ENCODE data around the gene PCSK1N.

DNA sequence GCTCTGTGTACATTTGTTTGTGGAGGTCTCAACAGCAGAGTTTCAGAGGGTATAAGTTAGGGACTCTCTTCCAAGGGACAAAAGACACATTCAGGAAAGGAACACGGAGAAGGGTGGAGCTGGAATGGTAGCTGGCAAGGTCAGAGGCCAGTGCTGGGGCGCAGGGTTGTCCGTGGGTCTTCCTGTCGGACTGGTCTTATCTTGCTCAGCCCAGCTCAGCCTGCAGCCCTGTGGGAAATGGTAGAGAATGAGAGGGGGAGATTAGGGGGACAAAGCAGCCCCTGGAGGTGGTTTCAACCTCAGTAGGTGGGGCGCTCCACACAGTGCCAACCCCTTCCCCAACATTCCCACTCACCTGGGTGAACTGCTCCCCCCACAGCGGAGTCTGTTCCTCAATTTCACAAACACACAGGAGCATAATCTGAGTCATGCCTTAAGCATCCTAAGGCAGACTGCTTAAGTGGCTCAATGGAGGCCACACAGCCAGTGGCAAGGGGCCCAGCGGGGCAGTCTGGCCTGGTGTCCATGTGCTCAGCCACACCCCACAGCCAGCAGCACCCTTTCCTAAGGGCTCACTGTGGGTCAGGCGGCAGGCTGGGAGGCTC is 40.4 kb downstream of the PCSK1N start:
- no peak for TF ChIP-seq POLR2A (IDR thresholded peaks at IDR 0.05)
- TF ChIP-seq, protein P1, sequence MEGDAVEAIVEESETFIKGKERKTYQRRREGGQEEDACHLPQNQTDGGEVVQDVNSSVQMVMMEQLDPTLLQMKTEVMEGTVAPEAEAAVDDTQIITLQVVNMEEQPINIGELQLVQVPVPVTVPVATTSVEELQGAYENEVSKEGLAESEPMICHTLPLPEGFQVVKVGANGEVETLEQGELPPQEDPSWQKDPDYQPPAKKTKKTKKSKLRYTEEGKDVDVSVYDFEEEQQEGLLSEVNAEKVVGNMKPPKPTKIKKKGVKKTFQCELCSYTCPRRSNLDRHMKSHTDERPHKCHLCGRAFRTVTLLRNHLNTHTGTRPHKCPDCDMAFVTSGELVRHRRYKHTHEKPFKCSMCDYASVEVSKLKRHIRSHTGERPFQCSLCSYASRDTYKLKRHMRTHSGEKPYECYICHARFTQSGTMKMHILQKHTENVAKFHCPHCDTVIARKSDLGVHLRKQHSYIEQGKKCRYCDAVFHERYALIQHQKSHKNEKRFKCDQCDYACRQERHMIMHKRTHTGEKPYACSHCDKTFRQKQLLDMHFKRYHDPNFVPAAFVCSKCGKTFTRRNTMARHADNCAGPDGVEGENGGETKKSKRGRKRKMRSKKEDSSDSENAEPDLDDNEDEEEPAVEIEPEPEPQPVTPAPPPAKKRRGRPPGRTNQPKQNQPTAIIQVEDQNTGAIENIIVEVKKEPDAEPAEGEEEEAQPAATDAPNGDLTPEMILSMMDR (IDR thresholded peaks at IDR 0.05): no peak

Data from uterus (tissue), 2 donors.